ENCODE measurements around the gene KLHL4.

DNA sequence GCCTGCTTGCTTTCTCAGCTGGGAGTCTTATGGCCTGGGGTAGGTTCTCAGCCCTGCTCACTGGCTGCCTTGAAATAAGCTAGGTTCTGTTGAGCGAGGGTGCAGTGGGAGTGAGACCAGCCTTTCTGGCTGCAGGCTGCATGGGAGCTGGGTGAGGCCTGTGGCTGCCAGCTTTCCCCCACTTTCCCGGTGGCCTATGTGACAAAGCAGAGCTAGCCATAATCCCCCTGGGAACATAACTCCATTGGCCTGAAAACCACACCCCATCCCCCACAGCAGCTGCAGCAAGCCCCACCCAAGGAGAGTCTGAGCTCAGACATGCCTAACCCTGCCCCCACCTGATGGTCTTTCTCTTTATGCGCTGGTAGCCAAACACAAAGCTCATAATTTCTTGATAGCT lies 118.9 kb downstream of the KLHL4 start:
- TF ChIP-seq POLR2A (IDR thresholded peaks at IDR 0.05) (no peak), EP300 (IDR thresholded peaks at IDR 0.05) (no peak)

Data from gastroesophageal sphincter (tissue), 2 donors.